Loucy (cell line): ENCODE measurements around the gene JAG2.

Experiments
- H2AFZ ChIP-seq: fragments of 200-600 bp; sonication (generic); 2 replicates; pipeline ENCODE4 v1.6.0; 2016; ENCODE audit warnings: antibody characterized with exemption, mild to moderate bottlenecking, low read length, moderate library complexity
- H3F3A ChIP-seq: fragments of 200-600 bp; 2 replicates; pipeline ENCODE4 v1.6.0; 2016; ENCODE audit warnings: antibody characterized with exemption, low read depth, mild to moderate bottlenecking
- H3K27me3 ChIP-seq: fragments of 200-600 bp; sonication (generic); 2 replicates; pipeline ENCODE4 v1.6.1; 2014; ENCODE audit warnings: low read length, mild to moderate bottlenecking; ENCODE audit not compliant: insufficient read depth, poor library complexity, severe bottlenecking
- H3K36me3 ChIP-seq: fragments of 200-600 bp; sonication (generic); 2 replicates; pipeline ENCODE4 v1.6.1; 2016; ENCODE audit warnings: low read length; ENCODE audit not compliant: insufficient read depth
- H3K4me1 ChIP-seq: fragments of 200-600 bp; sonication (generic); 2 replicates; pipeline ENCODE4 v1.5.1; 2014; ENCODE audit warnings: low read length, mild to moderate bottlenecking; ENCODE audit not compliant: insufficient read depth, poor library complexity, severe bottlenecking
- H3K4me2 ChIP-seq: fragments of 200-600 bp; sonication (generic); 2 replicates; pipeline ENCODE4 v1.6.0; 2014; ENCODE audit warnings: antibody characterized with exemption, low read length, low read depth, mild to moderate bottlenecking; ENCODE audit not compliant: poor library complexity, severe bottlenecking
- H3K4me3 ChIP-seq: fragments of 200-600 bp; sonication (generic); 2 replicates; pipeline ENCODE4 v1.5.1; 2014; ENCODE audit warnings: low read length, mild to moderate bottlenecking, mixed read lengths; ENCODE audit not compliant: poor library complexity, severe bottlenecking
- H3K79me2 ChIP-seq: fragments of 200-600 bp; sonication (generic); 2 replicates; pipeline ENCODE4 v1.6.1; 2014; ENCODE audit warnings: low read length; ENCODE audit not compliant: insufficient read depth
- H3K9ac ChIP-seq: fragments of 200-600 bp; sonication (generic); 2 replicates; pipeline ENCODE4 v1.6.0; 2014; ENCODE audit warnings: mild to moderate bottlenecking, low read depth, low read length, moderate library complexity; ENCODE audit not compliant: poor library complexity, severe bottlenecking
- H3K9me2 ChIP-seq: fragments of 200-600 bp; sonication (generic); replicated peaks from 2 replicates; pipeline ENCODE4 v1.6.1; 2016; ENCODE audit warnings: low read depth, low read length, mixed read lengths
- H3K9me3 ChIP-seq: fragments of 200-600 bp; sonication (generic); 2 replicates; pipeline ENCODE4 v1.6.1; 2014; ENCODE audit warnings: mild to moderate bottlenecking, antibody characterized with exemption, low read length, low read depth; ENCODE audit not compliant: insufficient read depth
- H4K20me1 ChIP-seq: fragments of 200-600 bp; sonication (generic); 2 replicates; pipeline ENCODE4 v1.6.0; 2014; ENCODE audit warnings: antibody characterized with exemption, low read length, mild to moderate bottlenecking; ENCODE audit not compliant: insufficient read depth, poor library complexity, severe bottlenecking
- EZH2phosphoT487 ChIP-seq: fragments of 200-600 bp; IDR thresholded peaks from 2 replicates; pipeline ENCODE4 v1.6.1; 2018; ENCODE audit warnings: antibody characterized with exemption, mild to moderate bottlenecking, moderate library complexity, borderline replicate concordance
- TF ChIP-seq, protein P1 (sequence below): fragments of 200-600 bp; sonication (generic); conservative IDR thresholded peaks from 2 replicates; pipeline ENCODE4 v1.5.1; 2014; ENCODE audit warnings: mild to moderate bottlenecking, antibody characterized with exemption, low read length

Gene JAG2

GRCh38 chr14:105155681-105156413 is 12.7 kb downstream of the JAG2 start:
- Histone ChIP-seq H3K4me2 (no peak overlapping the region), H3F3A (no peaks in the 10 kb centered on the region), H3K9ac (no peak overlapping the region), H2AFZ (no peak overlapping the region), H3K4me3 (no peak overlapping the region), H3K27me3 (no peaks in the 10 kb centered on the region), H3K9me2 (no peaks in the 10 kb centered on the region), H4K20me1 (no peaks in the 10 kb centered on the region), H3K79me2 (no peaks in the 10 kb centered on the region), H3K9me3 (no peaks in the 10 kb centered on the region), H3K4me1 (peaks cover 7% of the 10 kb centered on the region), H3K36me3 (no peaks in the 10 kb centered on the region)
- no peak for TF ChIP-seq EZH2phosphoT487
- TF ChIP-seq, protein P1, sequence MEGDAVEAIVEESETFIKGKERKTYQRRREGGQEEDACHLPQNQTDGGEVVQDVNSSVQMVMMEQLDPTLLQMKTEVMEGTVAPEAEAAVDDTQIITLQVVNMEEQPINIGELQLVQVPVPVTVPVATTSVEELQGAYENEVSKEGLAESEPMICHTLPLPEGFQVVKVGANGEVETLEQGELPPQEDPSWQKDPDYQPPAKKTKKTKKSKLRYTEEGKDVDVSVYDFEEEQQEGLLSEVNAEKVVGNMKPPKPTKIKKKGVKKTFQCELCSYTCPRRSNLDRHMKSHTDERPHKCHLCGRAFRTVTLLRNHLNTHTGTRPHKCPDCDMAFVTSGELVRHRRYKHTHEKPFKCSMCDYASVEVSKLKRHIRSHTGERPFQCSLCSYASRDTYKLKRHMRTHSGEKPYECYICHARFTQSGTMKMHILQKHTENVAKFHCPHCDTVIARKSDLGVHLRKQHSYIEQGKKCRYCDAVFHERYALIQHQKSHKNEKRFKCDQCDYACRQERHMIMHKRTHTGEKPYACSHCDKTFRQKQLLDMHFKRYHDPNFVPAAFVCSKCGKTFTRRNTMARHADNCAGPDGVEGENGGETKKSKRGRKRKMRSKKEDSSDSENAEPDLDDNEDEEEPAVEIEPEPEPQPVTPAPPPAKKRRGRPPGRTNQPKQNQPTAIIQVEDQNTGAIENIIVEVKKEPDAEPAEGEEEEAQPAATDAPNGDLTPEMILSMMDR: no peak

DNA sequence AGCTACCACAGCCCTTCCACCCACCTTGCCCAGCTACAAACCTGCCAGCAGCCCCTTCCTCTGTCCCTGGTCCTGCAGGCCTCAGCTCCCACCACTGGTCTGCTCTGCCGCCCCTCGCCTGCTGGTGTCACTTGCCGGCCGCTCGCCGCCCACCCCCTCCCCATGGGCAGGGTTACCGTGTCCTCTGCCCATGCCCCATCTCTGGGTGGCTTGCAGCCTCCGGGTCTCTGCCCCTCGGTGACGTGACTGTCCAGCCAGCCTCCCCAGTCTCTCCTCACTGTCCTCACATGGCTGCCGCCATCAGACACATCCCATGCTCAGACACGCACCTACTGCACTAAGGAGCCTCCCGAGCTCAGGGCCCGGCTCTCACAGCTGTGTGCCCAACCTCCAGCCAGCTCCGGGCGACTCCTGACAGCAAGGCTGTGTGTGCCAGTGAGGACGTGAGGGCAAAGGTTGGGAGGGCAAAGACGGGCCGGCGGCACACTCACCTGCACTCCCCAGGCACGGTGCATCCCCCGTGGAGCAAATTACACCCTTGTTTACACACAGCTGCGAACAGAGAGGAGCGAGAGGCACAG is 13.4 kb downstream of the JAG2 start:
- no peak overlapping the region for H2AFZ ChIP-seq

GRCh38 chr14:105154476-105154871 is 14.1 kb downstream of the JAG2 start:
- H3K36me3 ChIP-seq: no peaks in the 10 kb centered on the region
- no peaks in the 10 kb centered on the region for H3K9me3 ChIP-seq
- TF ChIP-seq EZH2phosphoT487: no peak
- TF ChIP-seq, protein P1: no peak
- H3K9ac ChIP-seq: no peak overlapping the region
- no peaks in the 10 kb centered on the region for H3K27me3 ChIP-seq
- no peak overlapping the region for H3K4me2 ChIP-seq
- no peaks in the 10 kb centered on the region for H3K9me2 ChIP-seq
- no peak overlapping the region for H3K4me3 ChIP-seq
- no peaks in the 10 kb centered on the region for H4K20me1 ChIP-seq
- no peak overlapping the region for H2AFZ ChIP-seq
- H3F3A ChIP-seq: no peaks in the 10 kb centered on the region
- no peaks in the 10 kb centered on the region for H3K4me1 ChIP-seq
- no peaks in the 10 kb centered on the region for H3K79me2 ChIP-seq

More for the DNA sequence above, 13.4 kb downstream of the JAG2 start:
- Histone ChIP-seq H3K4me1 (no peaks in the 10 kb centered on the region), H3K4me3 (no peak overlapping the region), H3K79me2 (no peaks in the 10 kb centered on the region), H3K9me2 (no peaks in the 10 kb centered on the region), H3K9me3 (no peaks in the 10 kb centered on the region), H3K27me3 (no peaks in the 10 kb centered on the region), H3K9ac (no peak overlapping the region), H3K4me2 (no peak overlapping the region), H4K20me1 (no peaks in the 10 kb centered on the region), H3K36me3 (no peaks in the 10 kb centered on the region), H3F3A (no peaks in the 10 kb centered on the region)
- TF ChIP-seq EZH2phosphoT487: no peak
- TF ChIP-seq, protein P1: no peak
